GM12864 (cell line): Measurements from ENCODE around the gene HOXA4.

Source experiments
- DNase-seq: peaks from one replicate; pipeline ENCODE4 v3.0.0-alpha.2; 2011; ENCODE audit warnings: low read depth
- H3K4me3 ChIP-seq: 2 replicates; pipeline ENCODE4 v1.5.1; 2011; ENCODE audit warnings: mild to moderate bottlenecking, low read depth, low read length, control low read depth
- TF ChIP-seq, protein P1 (sequence below): IDR thresholded peaks from 2 replicates; pipeline ENCODE4 v1.5.1; 2011; ENCODE audit warnings: low read depth, mild to moderate bottlenecking, moderate library complexity, low read length, control low read depth, inconsistent platforms; ENCODE audit errors: missing control alignments

HOXA4 gene

DNA sequence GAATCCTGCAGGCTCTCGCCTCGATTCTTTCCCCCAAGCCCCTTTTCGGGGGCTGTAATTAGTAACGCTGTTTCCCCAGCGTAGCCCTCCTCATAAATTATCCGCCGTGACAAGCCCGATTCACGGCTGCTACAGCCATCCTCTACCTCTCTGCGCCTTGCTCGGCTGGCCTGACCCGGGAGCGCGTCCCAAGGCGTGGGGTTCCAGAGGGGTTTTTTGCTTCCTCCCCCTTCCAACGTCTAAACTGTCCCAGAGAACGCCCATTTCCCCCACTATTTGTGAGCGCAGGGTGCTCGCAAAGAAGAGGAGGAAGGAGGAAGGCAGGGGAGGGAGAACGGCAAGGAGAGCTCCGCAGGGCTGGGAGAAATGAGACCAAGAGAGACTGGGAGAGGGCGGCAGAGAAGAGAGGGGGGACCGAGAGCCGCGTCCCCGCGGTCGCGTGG is 12.0 kb upstream of the HOXA4 start:
- DNase-seq = no peak
- TF ChIP-seq, protein P1, sequence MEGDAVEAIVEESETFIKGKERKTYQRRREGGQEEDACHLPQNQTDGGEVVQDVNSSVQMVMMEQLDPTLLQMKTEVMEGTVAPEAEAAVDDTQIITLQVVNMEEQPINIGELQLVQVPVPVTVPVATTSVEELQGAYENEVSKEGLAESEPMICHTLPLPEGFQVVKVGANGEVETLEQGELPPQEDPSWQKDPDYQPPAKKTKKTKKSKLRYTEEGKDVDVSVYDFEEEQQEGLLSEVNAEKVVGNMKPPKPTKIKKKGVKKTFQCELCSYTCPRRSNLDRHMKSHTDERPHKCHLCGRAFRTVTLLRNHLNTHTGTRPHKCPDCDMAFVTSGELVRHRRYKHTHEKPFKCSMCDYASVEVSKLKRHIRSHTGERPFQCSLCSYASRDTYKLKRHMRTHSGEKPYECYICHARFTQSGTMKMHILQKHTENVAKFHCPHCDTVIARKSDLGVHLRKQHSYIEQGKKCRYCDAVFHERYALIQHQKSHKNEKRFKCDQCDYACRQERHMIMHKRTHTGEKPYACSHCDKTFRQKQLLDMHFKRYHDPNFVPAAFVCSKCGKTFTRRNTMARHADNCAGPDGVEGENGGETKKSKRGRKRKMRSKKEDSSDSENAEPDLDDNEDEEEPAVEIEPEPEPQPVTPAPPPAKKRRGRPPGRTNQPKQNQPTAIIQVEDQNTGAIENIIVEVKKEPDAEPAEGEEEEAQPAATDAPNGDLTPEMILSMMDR = no peak
- no peak overlapping the region for H3K4me3 ChIP-seq

DNA sequence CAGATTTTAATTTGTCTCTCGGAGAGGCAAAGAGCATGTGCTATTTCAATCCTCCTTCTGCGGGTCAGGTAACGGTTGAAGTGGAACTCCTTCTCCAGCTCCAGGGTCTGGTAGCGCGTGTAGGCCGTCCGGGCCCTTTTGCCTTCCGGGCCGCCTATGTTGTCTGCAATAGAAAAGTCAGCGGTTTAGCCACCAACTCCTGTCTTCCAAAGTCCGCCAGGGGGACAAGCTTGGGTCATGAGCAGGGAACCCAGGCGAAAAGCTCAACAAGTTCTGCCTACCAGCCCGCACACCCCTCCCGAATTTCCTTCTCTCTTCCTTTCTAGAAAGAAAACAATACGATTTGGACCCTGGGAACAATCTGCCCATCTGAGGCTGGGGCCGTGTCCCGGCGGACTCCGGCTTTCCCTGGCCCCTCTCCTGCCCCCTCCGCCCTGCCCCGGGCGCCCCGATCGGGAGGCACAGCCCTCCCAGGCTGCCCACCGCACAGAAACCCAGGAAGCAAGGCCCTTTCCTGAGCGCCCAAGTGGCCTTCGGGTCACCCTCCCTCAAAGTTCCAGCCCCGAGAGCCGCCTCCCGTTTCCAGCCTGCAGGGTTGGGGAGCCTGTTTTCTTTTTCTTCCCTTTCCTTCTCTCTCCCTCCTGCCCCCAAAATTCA is 11.5 kb upstream of the HOXA4 start:
- no peak for DNase-seq
- no peak overlapping the region for H3K4me3 ChIP-seq
- TF ChIP-seq, protein P1 = no peak

DNA sequence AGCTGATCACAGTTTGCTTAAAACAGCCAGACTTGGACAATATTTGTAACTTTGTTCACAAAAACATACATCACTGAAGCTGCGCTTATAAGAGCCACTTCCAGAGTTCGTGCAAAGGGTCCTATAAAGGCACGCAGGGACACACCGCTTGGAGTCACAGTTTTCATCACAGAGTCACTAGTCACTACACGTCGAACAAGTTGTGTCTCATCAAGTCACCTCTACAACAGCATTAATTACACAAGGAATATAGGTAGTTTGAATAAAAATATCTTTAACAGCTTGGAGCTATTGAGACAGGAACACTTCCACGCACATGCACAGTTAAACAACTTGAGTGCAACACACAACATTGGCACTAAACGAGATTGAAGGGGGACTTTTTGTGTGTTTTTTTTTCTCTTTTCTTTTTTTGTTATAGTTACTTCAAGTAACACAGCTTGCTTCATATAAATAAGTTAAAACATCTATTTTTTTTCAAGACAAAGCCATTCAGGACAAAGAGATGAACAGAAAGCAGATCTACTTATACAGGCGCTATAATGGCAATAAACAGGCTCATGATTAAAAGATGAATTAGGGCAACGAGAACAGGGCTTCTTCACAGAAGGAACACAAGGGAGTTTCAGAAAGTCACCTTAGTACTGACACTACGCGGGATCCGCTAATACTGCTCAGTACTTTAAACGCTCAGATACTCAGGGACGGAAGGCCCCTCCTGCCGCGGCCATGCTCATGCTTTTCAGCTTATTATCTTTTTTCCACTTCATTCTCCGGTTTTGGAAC is 10.8 kb upstream of the HOXA4 start:
- no peak for DNase-seq
- H3K4me3 ChIP-seq = no peak overlapping the region
- TF ChIP-seq, protein P1 = no peak

DNA sequence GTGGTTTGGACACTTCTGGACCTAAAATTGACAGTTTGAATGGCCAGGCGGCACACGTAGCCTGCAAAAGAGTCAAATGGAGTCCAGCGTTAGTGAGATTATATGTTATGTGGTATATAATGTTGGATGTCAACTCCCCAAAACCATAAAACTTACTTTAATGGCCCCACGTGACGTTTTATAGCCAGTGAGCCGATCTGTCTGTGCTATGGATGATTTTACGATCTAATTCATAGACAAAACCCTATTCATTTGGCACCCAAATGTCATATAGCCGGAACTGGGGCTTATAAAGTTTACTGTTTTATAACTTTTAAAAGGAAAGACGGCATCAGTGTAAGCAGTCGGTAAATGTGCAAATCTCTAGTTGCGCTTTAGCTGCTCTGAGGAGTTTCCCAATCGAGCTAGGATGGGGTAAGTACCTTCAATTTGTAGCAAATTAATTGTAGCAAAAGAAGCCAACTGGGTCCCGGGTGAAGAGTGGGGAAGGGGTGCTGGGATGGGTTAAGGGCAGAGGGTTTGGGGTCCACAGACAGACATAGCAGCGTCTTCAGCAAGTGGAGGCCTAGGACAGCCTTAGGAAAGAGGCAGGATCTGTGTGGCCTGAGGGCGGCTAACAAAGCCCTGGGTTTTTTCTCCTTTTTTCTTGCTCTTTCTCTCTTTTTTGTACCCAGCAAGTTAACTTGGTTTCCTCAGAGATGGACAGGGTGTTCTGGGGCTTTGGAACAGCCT is 9.7 kb upstream of the HOXA4 start:
- H3K4me3 ChIP-seq = no peak overlapping the region
- TF ChIP-seq, protein P1 = no peak
- no peak for DNase-seq

DNA sequence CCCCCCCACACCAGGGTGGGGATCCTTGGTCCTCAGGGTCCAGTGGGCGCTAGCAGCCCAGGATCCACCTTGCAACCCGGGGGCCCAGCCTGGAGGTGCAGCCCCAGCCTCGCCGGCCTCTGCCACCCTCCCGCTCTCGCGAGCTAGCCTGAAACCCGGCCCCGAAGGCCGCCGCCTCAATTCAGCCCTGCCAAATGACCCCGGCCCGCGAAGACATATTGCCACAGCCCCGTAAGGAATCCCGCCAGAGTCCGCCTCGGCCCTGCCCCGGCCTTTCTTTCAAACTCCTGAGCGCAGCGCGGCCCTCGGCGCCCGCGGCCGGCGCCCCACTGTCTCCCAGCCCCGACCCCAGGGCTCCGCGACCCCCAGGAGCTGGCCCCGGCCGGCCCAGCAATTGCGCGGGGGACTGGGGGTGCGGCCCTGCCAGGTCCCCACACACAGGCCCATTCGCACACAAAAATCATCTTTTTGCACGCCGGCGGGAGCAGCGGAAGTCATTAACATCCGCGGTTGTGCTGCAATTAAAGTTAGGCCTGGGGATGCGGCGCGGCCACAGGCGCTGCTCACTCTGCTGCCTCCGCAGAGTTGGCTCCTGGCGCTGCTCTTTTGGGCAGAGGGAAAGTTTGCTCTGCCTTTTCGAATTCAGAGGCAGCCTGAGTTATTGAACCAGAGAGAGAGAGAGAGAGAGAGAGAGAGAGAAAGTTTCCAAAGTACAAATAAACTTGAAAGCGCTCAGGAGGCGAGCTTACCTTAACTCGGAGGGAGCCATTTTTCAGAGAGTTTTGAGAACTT is 9.0 kb upstream of the HOXA4 start:
- TF ChIP-seq, protein P1 = no peak
- no peak overlapping the region for H3K4me3 ChIP-seq
- DNase-seq = no peak

DNA sequence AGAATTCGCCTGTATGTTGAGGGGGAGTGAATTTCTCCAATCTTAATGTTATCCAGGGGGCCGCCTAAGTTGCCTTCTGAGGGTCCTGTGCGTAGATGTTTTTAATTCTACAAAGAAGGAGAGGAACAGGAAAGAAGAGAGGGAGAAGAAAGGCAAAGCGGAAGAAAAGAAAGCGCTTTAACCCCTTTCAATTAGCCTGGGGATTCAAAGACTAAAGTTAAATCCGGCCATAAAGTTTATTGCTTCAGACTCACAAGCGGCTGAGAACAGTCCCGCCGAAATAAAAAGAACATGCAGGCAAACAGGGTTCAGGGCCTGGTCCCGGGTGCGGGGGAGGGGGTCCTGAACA is 8.4 kb upstream of the HOXA4 start:
- H3K4me3 ChIP-seq = no peak overlapping the region
- DNase-seq = no peak
- TF ChIP-seq, protein P1 = no peak
